Activated B cell treated with CpG ODN at 0.5 μM for 24 hours (primary cell): Measurements from ENCODE around the gene NLRP5. TPM values are rescaled to one million over a fixed set of nuclear protein-coding genes. Genes with fewer than 3 reads are reported as not detected.

Experiments
- ATAC-seq: fragments of 200-7000 bp; cut with Tn5 transposase; one replicate; pipeline ENCODE4 v1.10.0; 2021; ENCODE audit warnings: low read depth, mild to moderate bottlenecking, moderate library complexity
- CTCF ChIA-PET: fragments of 350-600 bp; sonication (Branson Sonifier 250); formaldehyde crosslinking; loops from one replicate; lab custom pipeline; 2021; ENCODE audit warnings: antibody characterized with exemption; lab: Charles Lee
- POLR2A ChIA-PET: fragments of 350-600 bp; sonication (Branson Sonifier 250); formaldehyde crosslinking; loops from one replicate; lab custom pipeline; 2021; ENCODE audit warnings: antibody characterized with exemption; lab: Charles Lee
- DNase-seq: peaks from one replicate; pipeline ENCODE4 v3.0.0; 2022
- H3K27ac Mint-ChIP-seq: one replicate; pipeline ENCODE4 v1.8.0; 2020; ENCODE audit warnings: mixed read lengths
- H3K27me3 Mint-ChIP-seq: one replicate; pipeline ENCODE4 v1.8.0; 2021; ENCODE audit warnings: mixed read lengths
- H3K36me3 Mint-ChIP-seq: one replicate; pipeline ENCODE4 v1.8.0; 2021; ENCODE audit warnings: low read depth, mixed read lengths
- H3K4me1 Mint-ChIP-seq: one replicate; pipeline ENCODE4 v1.8.0; 2021; ENCODE audit warnings: mixed read lengths
- H3K4me3 Mint-ChIP-seq: one replicate; pipeline ENCODE4 v1.8.0; 2020; ENCODE audit warnings: mild to moderate bottlenecking, mixed read lengths
- H3K9me3 Mint-ChIP-seq: one replicate; pipeline ENCODE4 v1.8.0; 2020; ENCODE audit warnings: mixed read lengths
- intact Hi-C: fragments of 100-400 bp; cut with micrococcal nuclease; formaldehyde crosslinking; loops from one replicate; pipeline ENCODE4 v1.15.1; 2024
- total RNA-seq: library from RNA; stranded (reverse); gene quantifications from 2 replicates; pipeline ENCODE4 v1.2.3, GENCODE V29; 2022
- TF ChIP-seq, protein P1 (sequence below): fragments of 200-600 bp; IDR thresholded peaks from one replicate; pipeline ENCODE4 v1.8.0; 2022; ENCODE audit warnings: antibody characterized with exemption, mild to moderate bottlenecking

NLRP5 gene
- total RNA-seq, 1 donor from 2014 or later = not detected

DNA sequence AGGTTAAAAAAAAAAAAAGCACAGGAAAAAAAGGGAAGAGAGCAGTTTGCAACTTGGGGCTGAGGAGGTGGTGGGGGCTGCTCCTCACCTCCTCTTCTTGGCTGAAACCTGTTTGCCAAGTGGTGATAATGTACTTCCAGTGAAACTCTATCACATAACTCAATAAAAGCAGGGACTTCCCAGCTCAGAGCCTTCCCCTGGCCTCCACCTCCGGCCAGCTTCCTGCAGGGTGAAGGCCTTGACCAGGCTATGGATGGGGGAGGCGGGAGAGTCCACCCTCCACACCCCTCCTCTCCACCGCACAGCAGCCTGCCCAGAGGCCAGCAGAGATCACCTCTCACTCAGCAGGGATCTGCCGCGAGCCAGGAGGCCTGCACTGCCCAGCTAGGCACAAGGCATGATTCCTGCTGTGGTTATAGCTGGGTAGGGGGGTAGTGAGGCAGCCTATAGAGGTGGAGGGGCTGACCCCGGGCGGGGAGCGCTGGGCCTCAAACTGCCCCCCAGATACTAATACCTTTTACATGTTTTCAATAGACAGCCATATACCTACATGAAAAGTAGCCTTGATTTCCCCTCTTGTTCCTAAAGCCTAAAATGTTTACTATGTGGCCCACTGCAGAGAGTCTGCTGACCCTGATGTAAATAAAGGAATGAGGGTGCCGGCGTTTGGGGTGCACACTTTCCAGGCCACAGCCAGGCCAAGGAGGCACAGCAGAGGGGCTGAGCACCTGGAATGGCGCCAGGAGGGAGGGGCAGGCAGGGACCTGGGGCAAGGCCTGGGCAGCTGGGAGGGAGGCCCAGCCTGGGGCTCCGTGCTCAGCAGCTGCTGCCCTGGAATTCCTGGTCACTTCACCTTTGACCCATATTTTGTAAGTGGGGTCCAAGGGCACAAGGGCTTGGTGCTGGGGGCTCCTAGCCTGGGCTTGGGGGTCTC is 124.2 kb downstream of the NLRP5 start:
- no peak for ATAC-seq
- H3K4me1 Mint-ChIP-seq = peaks cover 89% of the 10 kb centered on the region
- peak overlapping the region; percentile 77 for H3K4me3 Mint-ChIP-seq
- ChIA-PET POLR2A (interaction anchor here (0.9 to 4.0 kb wide), 3 partner anchors 10 to 30 kb away, joined by 3 to 51 read pairs (median 5); partner anchors contain the start of genes ZNF444 and ZNF787), CTCF (interaction anchor here (1.0 kb wide), 1 partner anchor 142 kb away, joined by 3 read pairs; no protein-coding TSS in a partner anchor)
- H3K9me3 Mint-ChIP-seq = no peaks in the 10 kb centered on the region
- no peak for DNase-seq
- intact Hi-C loops = loop anchor here (1.0 to 2.0 kb wide), 4 partner anchors 11 to 205 kb away; partner anchors contain the start of genes ZNF444 and ZNF787
- H3K27ac Mint-ChIP-seq = peak overlapping the region; percentile 84
- no peaks in the 10 kb centered on the region for H3K27me3 Mint-ChIP-seq
- peaks cover 18% of the 10 kb centered on the region for H3K36me3 Mint-ChIP-seq
- TF ChIP-seq, protein P1, sequence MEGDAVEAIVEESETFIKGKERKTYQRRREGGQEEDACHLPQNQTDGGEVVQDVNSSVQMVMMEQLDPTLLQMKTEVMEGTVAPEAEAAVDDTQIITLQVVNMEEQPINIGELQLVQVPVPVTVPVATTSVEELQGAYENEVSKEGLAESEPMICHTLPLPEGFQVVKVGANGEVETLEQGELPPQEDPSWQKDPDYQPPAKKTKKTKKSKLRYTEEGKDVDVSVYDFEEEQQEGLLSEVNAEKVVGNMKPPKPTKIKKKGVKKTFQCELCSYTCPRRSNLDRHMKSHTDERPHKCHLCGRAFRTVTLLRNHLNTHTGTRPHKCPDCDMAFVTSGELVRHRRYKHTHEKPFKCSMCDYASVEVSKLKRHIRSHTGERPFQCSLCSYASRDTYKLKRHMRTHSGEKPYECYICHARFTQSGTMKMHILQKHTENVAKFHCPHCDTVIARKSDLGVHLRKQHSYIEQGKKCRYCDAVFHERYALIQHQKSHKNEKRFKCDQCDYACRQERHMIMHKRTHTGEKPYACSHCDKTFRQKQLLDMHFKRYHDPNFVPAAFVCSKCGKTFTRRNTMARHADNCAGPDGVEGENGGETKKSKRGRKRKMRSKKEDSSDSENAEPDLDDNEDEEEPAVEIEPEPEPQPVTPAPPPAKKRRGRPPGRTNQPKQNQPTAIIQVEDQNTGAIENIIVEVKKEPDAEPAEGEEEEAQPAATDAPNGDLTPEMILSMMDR = no peak

Other genes with a start within 250 kb of the NLRP5 start
- not detected in 2 replicates for gene NLRP9, start 248.4 kb upstream of the NLRP5 start, total RNA-seq
- not detected in 2 replicates for gene RFPL4A, start 227.7 kb upstream of the NLRP5 start, total RNA-seq
- not detected in 2 replicates for gene RFPL4AL1, start 217.7 kb upstream of the NLRP5 start, total RNA-seq
- gene NLRP11, start 154.8 kb upstream of the NLRP5 start, total RNA-seq = 0.16 and 0.17 TPM in 2 replicates
- gene NLRP4, start 150.2 kb upstream of the NLRP5 start, total RNA-seq = 0.31 and 0.34 TPM in 2 replicates
- gene NLRP13, start 54.4 kb upstream of the NLRP5 start, total RNA-seq = not detected in 2 replicates
- gene NLRP8, start 38.9 kb upstream of the NLRP5 start, total RNA-seq = not detected in 2 replicates
- gene ZNF787, start 134.5 kb downstream of the NLRP5 start, total RNA-seq = 40.8 and 42.3 TPM in 2 replicates
- 28.1 and 32.1 TPM in 2 replicates for gene ZNF444, start 154.5 kb downstream of the NLRP5 start, total RNA-seq
- gene GALP, start 189.2 kb downstream of the NLRP5 start, total RNA-seq = not detected in 2 replicates
- not detected in 2 replicates for gene ZSCAN5B, start 211.0 kb downstream of the NLRP5 start, total RNA-seq
- gene ZSCAN5C, start 215.5 kb downstream of the NLRP5 start, total RNA-seq = not detected in 2 replicates